Epithelial cell of proximal tubule (primary cell): ENCODE measurements around the gene PPIP5K1. TPM values are rescaled to one million over a fixed set of nuclear protein-coding genes. Genes with fewer than 3 reads are reported as not detected.

Experiments used
- DNase-seq: peaks from one replicate; pipeline ENCODE4 v3.0.0-alpha.2; 2011; ENCODE audit warnings: low read depth
- H3K4me3 ChIP-seq: 2 replicates; pipeline ENCODE4 v1.5.1; 2011; ENCODE audit warnings: low read depth, mild to moderate bottlenecking, low read length
- CTCF ChIP-seq: conservative IDR thresholded peaks from 2 replicates; pipeline ENCODE4 v1.5.1; 2012; ENCODE audit warnings: low read depth, mild to moderate bottlenecking, low read length
- total RNA-seq: library from RNA; depleted of rRNA; stranded (reverse); fragments of >200 nt; gene quantifications from 2 replicates; pipeline ENCODE4 v1.2.3, GENCODE V29; 2015

PPIP5K1 gene
- total RNA-seq, 1 donor from 2014 or later = 6.7 TPM

DNA sequence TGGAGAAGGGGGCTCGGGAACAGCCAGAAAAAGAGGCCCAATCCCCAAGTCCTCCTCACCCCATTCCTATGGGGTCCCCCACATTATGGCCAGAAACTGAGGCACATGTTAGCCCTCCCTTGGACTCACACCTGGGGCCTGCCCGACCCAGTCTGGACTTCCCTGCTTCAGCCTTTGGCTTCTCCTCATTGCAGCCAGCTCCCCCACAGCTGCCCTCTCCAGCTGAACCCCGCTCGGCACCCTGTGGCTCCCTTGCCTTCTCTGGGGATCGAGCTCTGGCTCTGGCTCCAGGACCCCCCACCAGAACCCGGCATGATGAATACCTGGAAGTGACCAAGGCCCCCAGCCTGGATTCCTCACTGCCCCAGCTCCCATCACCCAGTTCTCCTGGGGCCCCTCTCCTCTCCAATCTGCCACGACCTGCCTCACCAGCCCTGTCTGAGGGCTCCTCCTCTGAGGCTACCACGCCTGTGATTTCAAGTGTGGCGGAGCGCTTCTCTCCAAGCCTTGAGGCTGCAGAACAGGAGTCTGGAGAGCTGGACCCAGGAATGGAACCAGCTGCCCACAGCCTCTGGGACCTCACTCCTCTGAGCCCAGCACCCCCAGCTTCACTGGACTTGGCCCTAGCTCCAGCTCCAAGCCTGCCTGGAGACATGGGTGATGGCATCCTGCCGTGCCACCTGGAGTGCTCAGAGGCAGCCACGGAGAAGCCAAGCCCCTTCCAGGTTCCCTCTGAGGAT, 62.0 kb downstream of the PPIP5K1 start:
- DNase-seq = no peak
- no peak for TF ChIP-seq CTCF
- no peak overlapping the region for H3K4me3 ChIP-seq

DNA sequence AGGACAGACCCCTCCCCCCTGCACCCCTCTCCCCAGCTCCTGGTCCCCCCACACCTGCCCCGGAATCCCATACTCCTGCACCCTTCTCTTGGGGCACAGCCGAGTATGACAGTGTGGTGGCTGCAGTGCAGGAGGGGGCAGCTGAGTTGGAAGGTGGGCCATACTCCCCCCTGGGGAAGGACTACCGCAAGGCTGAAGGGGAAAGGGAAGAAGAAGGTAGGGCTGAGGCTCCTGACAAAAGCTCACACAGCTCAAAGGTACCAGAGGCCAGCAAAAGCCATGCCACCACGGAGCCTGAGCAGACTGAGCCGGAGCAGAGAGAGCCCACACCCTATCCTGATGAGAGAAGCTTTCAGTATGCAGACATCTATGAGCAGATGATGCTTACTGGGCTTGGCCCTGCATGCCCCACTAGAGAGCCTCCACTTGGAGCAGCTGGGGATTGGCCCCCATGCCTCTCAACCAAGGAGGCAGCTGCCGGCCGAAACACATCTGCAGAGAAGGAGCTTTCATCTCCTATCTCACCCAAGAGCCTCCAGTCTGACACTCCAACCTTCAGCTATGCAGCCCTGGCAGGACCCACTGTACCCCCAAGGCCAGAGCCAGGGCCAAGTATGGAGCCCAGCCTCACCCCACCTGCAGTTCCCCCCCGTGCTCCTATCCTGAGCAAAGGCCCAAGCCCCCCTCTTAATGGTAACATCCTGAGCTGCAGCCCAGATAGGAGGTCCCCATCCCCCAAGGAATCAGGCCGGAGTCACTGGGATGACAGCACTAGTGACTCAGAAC, 62.8 kb downstream of the PPIP5K1 start:
- TF ChIP-seq CTCF = no peak
- no peak for DNase-seq
- no peak overlapping the region for H3K4me3 ChIP-seq

- H3K4me3 ChIP-seq = no peak overlapping the region
- no peak for TF ChIP-seq CTCF
- no peak for DNase-seq
Observed at GRCh38 chr15:43526261-43526930, 63.6 kb downstream of the PPIP5K1 start.

DNA sequence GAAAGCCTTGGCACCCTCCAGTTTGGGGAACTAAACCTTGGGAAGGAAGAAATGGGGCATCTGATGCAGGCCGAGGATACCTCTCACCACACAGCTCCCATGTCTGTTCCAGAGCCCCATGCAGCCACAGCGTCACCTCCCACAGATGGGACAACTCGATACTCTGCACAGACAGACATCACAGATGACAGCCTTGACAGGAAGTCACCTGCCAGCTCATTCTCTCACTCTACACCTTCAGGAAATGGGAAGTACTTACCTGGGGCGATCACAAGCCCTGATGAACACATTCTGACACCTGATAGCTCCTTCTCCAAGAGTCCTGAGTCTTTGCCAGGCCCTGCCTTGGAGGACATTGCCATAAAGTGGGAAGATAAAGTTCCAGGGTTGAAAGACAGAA, 64.9 kb downstream of the PPIP5K1 start:
- no peak for DNase-seq
- no peak overlapping the region for H3K4me3 ChIP-seq
- no peak for TF ChIP-seq CTCF

- TF ChIP-seq CTCF = no peak
- no peak overlapping the region for H3K4me3 ChIP-seq
- no peak for DNase-seq
Observed at GRCh38 chr15:43524254-43524845, 65.7 kb downstream of the PPIP5K1 start.

DNA sequence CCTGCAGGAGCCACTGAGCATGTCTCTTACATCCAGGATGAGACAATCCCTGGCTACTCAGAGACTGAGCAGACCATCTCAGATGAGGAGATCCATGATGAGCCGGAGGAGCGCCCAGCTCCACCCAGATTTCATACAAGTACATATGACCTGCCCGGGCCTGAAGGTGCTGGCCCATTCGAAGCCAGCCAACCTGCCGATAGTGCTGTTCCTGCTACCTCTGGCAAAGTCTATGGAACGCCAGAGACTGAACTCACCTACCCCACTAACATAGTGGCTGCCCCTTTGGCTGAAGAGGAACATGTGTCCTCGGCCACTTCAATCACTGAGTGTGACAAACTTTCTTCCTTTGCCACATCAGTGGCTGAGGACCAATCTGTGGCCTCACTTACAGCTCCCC, 66.4 kb downstream of the PPIP5K1 start:
- TF ChIP-seq CTCF = no peak
- no peak for DNase-seq
- no peak overlapping the region for H3K4me3 ChIP-seq
